Gastrocnemius medialis (tissue), 4 donors: Measurements from ENCODE around the gene TMEM165.
"Not testable (repeated sequence)": the region's sequence is repeated elsewhere in the genome, so short reads cannot be mapped to it uniquely, and the experiment has no call there.

Experiments used
- POLR2A ChIP-seq, 2 donors: fragments of 450-650 bp; IDR thresholded peaks; one replicate each; pipeline ENCODE4 v1.6.1; 2017; ENCODE audit warnings: antibody characterized with exemption in 2 of 2, mild to moderate bottlenecking in 2 of 2, moderate library complexity in 2 of 2
- TF ChIP-seq, protein P1 (sequence below), 5 experiments: fragments of 450-650 bp in 3 of 5; fragments of 200-600 bp in 2 of 5; sonication (generic) in 2 of 5; IDR thresholded peaks in 4 of 5; conservative IDR thresholded peaks in 1 of 5; 1 replicate in 4 of 5; 2 replicates in 1 of 5; pipeline ENCODE4 v1.5.1; 2016 to 2019; ENCODE audit warnings: antibody characterized with exemption in 5 of 5, mild to moderate bottlenecking in 3 of 5, moderate library complexity in 3 of 5

DNA sequence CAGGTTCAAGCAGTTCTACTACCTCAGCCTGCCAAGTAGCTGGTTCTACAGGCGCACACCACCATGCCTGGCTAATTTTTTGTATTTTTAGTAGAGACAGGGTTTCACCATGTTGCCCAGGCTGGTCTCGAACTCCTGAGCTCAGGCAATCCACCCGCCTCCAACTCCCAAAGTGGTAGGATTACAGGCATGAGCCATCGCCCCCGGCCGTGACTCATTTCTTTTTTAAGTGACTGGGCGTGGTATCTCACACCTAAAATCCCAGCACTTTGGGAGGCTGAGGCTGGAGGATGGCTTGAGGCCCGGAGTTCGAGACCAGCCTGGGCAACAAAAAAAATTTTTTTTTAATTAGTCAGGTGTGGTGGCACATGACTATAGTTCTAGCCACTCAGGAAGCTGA is 32.8 kb upstream of the TMEM165 start:
- TF ChIP-seq, protein P1, sequence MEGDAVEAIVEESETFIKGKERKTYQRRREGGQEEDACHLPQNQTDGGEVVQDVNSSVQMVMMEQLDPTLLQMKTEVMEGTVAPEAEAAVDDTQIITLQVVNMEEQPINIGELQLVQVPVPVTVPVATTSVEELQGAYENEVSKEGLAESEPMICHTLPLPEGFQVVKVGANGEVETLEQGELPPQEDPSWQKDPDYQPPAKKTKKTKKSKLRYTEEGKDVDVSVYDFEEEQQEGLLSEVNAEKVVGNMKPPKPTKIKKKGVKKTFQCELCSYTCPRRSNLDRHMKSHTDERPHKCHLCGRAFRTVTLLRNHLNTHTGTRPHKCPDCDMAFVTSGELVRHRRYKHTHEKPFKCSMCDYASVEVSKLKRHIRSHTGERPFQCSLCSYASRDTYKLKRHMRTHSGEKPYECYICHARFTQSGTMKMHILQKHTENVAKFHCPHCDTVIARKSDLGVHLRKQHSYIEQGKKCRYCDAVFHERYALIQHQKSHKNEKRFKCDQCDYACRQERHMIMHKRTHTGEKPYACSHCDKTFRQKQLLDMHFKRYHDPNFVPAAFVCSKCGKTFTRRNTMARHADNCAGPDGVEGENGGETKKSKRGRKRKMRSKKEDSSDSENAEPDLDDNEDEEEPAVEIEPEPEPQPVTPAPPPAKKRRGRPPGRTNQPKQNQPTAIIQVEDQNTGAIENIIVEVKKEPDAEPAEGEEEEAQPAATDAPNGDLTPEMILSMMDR (IDR thresholded peaks at IDR 0.05 in 4 of 5, conservative IDR thresholded peaks at IDR 0.05 in 1 of 5) = not testable (repeated sequence)
- TF ChIP-seq POLR2A (IDR thresholded peaks at IDR 0.05) = not testable (repeated sequence)
